NK-92 treated with Interleukin-12 subunit alpha and Interleukin-12 subunit beta, amount 100 ng/mL, for 24 hours (cell line): ENCODE data around the gene WDR70.
A peak's percentile ranks its signal among the peaks of the same experiment; 100 is the strongest.

ENCODE experiments used
- DNase-seq: peaks from one replicate; lab custom pipeline; 2025; lab: John Stamatoyannopoulos, UW

The WDR70 gene

DNA sequence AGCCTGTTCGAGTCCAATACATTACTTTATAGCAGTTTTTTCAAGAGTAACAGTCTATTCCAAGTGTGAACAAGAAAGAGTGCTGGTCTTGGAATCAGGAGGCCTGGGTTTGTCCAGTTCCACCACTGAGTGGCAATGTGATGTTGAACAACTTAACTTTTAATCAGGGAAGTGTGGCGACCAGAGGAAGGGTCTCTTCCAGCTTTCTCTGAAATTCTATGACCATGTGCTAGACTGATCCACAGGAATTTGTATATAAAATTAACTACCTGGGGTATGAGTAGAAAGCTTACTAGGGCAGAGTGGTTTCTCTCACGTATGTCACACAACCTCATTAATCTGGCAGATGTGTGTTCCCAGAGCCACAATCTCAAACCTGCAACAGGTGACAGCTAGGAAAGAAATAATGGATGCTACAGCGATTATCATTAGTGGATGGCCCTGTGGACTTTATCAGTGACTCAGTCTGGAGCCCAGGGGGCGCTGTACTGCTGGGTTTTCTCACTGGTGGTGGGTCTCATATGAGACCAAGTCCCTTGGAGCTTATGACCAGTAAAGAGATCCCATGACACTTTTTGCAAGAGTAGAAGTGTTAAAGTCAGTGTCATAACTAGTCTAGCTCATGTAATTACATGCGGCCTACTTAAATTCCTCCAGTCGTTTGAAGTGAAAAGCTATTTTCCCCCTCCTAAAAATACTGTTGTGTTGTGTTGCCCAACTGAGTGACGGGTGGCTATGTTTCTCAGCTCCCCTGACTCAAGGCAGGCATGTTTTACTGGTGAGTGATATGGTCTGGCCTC, 344.2 kb downstream of the WDR70 start:
- DNase-seq: peak; percentile 40

DNA sequence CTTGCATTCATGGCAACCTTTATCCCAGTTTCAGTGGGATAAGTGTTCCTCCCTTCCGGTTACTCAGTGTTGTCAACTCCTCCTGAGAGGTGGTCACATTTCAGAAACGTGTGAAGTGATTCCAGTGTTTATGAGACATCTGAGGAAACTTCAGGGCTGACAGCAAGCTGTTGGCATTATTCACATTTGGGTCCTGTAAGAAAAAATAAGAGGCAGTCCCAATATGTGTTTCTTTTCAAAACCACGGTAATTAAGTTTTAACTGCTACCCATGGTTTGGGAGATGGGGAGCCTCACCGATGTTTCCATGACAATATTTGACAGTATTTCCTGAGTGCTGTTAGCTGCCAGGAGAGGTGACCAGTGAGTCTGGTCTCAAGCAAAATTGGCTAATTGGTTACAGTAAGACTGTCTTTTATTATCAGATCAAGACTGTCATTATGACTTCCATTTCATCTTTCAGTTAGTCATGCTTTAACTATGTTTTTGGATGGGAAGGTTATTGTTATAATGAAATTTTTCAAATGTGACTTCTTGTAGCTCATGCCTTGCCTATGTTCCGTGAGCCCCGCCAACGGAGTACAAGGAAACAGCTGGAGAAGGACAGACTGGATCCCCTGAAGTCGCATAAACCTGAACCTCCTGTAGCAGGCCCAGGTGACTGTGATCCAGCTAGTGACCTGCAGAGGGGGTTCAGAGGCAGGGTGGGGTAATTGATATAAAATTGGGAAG, 345.4 kb downstream of the WDR70 start:
- DNase-seq: no peak

DNA sequence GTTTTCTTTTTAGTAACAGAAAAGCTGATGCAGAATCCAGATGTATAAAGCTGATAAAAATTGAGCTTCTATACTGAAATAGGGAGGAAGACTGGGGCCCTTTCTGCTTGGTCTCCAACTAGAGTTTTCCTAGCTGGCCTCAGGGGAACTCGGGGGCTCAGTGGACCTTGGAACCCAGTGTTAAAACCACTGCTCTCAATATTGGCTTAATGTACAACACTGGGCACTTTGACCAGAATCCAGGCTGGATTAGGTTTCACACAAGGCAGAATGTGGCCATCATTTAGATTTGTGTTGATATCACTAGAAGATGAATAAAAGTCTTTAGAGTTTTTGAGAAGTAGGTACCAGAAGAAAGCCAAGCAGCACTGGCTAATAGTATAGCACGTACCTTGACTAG, 346.1 kb downstream of the WDR70 start:
- no peak for DNase-seq

DNA sequence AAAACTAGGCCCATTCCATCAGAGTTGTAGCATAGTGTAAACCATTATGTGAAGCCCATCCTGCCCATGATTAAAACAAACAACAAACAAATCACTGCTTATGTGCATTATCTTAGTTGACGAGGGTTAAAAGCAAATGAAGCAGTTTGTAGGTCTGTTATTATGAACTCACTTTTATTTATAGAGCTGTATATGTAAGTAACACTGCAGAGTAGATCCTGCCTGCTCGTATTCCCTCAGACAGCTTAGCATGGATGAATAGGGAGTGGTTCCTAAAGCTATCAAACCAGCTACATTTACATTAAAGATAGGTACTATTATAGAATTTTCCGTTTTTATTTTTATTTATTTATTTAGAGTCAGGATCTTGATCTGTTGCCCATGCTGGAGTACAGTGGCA, 348.1 kb downstream of the WDR70 start:
- DNase-seq: no peak

DNA sequence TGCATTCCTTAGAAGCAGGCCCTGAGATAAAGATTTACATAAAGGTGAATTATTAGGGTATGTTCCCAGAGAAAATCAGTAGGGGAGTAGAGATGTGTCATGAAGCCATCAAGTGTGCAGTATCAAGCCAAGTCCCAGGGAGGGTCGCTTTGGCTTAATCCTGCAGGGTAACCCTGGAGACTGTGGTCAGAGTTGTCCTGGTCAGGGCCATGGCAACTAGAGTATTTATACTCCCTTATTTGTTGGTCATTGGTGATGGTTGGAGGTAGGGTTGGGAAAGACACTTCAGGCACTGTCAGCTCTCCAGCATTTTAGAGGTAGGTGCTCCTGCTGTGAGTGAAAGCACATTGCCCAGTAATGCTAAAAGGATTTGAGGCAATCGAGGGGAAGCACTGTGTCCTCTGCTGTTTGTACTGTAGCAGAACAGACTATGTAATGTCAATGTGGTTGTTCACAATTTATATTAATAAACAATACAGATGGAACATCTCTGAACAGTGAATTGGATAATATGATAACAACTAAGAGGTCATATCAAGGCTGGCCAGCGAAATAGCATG, 351.9 kb downstream of the WDR70 start:
- DNase-seq: no peak

DNA sequence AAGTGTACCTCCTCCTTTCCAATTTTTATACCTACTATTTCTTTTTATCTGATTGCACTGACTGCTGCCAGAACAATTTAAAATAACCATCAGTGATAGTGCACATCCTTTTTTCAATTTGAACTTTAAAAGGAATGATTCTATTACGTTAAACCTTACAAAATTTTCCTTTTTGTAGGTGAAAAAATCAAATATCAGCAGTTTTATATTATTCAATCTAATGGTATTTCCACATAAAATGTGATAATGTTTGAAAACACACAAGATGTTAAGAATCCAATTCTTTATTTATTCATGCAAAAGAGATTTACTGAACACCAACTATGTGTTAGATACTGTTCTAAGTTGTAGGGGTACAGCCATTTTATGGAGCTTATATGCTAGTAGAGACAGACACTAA, 355.0 kb downstream of the WDR70 start:
- no peak for DNase-seq

DNA sequence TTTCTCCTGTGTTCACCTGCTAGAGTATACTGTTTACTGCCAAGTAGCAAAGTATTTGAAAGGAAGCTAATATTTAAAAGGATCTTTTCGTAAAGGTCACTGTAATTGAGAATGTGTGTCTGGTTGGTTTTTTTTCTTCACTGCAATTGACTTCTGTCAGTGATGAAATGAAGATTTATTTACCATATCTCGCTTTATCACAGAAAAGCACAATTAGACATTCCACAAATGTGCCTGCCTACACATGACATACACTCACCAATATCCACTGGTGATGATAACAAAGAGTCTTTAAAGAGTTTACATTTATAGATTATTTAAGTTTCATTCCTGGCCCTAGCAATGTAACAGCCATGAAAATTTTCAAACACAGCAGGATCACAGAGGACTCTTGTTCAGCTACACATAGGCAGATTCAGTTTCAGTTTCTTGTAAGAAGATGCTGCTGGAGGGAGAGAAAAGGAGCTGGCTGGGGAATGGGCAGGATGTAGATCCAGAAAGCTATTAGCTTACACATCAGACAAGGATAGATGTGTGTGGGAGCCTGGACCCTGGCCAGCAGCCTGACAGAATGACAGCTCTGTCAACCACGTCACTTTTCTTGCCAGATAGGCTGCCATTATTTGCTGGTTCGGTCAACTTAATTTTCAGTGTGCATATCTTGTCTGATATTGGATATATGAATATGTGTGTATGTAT, 356.7 kb downstream of the WDR70 start:
- no peak for DNase-seq

DNA sequence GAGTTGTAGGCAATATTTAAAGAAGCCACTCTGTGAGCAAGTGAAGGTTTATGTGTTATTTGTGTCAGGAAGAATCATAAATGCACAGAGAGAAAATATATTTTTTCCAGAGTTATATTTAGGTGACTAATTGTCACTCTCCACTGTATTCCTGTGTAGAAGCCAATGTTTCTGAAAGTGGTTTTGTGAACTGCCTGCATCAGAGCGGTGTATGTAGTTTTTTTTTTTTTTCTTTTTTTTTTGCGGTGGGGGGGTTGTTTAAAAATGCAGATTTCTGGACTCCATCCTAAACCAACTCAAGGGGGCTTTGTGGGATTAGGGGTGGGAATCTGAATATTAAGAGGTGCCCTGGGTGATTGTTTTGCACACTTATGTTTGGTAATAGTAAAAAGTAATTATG, 357.3 kb downstream of the WDR70 start:
- DNase-seq: no peak

DNA sequence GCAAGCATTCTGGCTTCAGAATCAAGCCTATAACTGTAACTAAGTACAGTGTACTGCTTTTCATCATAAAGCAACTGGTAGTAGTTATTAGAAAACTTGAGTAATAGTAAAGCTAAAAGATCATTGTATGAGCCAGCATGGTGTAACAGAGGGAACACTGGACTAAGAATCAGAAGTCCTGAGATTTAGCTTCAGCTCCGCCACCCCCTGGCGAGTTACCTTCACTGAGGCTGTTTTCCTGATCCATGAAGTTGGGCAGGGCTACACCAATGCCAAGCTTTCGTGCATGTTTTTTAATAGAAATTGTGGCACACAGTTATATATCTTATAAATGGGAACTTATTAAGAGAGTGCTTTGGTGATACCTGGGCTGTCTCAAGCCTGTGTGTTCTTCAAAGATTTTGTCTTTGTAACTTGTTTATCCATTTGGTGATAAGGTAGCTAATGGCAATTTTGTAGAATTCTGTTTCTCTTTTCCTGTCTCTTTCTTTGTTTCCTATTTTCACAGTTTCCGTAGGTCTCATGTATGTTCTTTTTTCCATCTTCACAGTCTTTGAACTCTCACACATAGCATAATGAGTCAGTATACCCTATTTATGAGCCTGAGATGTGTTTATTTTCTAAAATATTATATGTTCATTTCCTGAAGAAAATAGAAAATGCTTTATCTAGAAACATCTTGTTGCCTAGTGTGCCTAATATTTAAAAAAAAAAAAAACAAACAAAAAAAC, 358.4 kb downstream of the WDR70 start:
- no peak for DNase-seq

DNA sequence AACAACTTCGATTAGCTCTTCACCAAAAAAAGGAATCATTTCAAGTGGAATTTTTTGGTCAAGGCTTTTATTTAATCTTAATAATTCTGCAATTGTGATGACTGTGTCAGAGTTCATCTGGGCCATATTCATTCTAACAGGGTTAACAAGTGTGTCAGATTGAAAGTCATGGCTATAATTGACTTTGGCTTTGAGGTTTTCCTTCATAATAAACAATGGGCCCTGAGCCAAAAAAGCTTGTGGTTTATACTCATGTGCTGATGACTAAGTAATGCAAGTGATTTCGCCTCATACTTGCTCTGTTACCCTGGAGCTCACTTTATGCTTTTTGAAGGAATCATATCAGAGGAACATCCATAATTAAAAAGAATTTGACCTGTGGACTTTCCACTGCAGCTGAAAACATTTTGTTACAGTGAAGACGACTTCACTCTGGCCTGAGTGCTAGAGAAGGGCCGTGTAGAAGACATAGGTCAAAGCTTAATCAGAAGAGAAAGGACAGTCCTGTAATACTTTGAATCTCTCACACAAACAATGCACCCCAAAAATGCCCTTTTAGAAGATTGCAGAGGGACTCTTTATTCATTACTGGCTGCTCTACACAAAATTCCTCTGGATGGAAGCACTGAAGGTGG, 359.1 kb downstream of the WDR70 start:
- DNase-seq: no peak

DNA sequence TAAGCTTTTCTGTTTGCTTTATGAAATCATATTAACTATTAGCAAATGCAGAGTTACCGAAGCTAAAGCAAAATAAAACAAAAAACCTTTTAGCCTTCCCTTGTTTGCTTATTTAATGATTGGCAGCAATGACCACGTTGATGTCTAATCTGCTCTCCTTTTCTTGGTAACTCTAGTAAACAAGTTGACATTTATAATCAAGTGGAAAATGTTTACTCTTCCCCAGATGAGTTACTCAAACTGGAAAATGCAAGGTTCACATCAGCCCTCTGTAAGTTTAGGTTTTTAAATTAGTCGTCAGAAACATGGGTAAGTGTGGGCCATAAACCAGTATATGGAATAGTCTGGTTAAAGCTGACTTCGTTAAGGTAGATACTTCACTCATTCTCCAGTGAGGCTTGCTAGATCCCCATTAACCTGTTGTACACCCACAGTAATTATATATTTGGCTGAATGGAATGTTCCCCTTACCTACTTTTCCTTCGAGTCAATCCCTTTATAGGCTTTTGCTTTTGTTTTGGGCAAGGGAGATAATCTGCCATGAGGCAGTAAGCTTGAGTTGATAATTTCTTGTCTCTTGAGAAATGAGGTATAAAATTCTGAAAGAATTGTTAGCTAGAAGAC, 359.9 kb downstream of the WDR70 start:
- DNase-seq: no peak

DNA sequence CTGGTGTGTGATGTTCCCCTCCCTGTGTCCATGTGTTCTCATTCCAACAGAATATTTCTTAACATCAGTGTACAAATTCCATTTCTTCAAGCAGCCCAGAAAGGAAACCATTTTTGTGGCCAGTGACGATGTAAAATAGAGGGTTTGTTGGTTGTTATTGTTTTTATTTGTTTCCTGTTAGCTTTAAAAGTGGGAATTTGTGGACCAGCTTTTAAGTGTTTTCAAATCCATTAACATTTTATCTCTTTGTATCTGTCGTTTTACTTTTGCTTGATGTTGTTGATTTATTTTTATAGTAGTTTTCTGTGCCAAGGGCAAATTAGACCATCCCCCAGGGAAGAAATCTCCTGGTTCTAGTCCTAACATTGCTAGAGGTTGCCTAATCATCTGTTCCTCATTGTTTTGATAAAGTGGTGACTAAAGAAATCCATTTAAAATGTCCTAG, 360.7 kb downstream of the WDR70 start:
- no peak for DNase-seq

DNA sequence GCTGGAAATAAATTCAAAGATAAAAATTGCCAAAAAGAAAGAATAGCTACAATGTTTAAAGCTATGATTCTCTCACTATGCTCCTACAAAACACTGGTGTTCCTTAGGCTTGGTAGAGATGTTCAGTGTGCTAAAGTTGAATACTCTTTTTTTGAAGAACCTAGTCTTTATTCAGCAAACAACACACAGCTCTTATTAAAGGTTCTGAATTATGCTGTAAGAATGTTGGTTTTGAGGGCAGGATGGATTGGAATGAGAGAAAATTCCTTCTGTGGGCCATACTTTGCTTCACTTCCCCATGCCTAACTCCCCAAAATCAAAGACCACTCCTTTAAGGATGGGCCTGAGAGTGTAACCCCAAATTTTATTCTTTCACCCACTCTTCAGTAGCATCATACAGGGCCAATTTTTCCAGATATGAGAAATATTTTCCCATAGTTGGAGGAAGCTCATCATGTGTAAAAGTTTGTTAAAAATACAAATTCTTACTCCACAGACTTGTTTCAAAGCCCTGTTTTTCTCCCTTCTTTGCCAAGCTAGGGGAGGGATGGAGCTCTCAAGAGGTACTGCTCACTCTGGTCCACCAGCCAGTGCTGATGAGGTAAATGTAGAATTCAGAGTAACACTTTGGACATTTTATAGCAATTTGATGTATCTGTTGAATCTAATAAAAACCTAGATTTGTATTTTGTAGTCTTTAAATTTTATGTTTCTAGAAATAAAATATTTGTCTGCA, 361.4 kb downstream of the WDR70 start:
- no peak for DNase-seq

DNA sequence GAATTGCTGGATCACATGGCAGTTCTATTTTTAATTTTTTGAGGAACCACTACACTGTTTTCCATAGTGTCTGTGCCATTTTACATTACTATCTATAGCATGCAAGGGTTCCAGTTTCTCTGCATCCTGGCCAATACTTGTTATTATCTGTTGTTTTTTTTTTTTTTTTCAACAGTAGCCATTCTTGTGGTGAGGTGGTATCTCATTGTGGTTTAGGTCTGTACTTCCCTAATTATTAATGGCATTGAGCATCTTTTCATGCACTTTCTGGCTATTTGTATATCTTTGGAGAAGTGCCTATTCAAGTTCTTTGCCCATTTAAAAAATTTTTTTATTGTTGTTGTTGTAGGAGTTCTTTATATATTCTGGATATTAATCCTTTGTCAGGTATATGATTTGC, 363.0 kb downstream of the WDR70 start:
- DNase-seq: no peak

DNA sequence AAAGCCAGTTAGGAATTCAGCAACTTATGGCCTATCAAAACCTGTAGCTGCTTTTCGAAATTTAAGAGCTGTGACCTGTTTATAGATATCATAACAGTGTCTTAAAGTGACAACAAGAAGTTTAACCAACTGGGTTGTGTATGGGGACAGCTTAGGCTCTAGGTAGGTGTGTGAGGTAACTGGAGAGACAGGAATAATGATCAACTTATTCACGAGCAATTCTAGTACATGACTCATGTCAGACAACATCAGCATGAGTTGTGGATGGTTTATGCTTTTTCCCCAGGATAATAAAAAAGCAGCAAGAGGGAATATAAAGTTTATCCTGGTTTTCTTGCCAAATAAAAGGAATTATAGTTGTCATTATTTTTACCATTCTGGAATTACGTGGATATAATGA, 372.1 kb downstream of the WDR70 start:
- DNase-seq: no peak

DNA sequence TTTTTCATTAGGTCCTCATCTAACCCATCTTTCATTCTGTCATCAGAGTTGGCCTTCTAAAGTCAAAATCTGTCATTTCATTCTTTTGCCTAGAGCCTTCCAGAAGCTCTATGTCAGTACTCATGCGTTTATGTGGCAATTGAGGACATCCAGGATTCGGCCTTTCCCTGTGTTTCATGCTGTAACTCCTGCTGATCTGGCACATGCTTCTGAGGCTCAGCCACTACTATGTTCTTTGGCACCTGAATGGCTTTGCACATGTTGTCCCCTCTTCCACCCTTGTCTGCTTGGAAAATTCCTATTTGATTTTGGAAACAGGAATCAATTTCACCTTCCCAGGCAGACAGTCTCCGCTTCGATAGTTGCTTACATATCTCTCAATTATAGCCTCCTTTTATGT, 375.9 kb downstream of the WDR70 start:
- no peak for DNase-seq

DNA sequence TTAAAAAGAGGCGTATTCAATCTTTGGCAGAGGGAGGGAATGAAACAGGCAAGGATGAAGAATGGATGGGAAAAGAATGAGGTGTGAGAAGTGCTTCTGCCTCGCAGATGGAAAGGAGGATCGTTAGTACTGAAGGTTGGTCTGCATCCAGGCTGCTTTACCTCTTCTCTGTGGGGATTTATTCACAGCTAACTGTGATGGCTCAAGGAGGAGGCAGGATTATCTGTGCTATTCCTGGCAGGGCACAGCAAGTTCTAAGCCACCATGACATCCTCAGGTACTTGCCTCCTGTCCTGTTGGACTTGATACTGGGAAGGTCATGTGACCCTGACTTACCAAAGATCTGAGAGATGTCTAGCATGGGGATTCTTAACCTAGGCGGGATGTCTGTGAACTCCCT, 376.5 kb downstream of the WDR70 start:
- DNase-seq: no peak

DNA sequence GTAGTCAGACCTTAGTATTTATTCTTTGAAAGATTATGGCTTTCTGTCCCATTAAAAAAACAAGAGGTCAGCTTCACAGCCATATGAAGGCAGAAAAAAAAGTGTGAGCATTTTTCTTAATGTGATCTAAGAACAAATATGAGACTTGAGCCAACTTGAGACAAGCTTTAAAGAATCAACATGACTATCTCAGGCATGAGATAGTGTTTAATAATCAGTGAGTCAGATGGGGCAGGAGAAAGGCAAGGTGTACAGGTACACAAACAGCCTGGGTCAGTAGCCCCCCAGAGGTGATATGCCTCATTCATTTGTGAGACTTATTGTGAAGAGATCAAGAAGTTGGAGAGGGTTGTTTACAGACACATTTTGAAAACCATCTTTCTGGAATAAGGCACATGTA, 377.1 kb downstream of the WDR70 start:
- no peak for DNase-seq

DNA sequence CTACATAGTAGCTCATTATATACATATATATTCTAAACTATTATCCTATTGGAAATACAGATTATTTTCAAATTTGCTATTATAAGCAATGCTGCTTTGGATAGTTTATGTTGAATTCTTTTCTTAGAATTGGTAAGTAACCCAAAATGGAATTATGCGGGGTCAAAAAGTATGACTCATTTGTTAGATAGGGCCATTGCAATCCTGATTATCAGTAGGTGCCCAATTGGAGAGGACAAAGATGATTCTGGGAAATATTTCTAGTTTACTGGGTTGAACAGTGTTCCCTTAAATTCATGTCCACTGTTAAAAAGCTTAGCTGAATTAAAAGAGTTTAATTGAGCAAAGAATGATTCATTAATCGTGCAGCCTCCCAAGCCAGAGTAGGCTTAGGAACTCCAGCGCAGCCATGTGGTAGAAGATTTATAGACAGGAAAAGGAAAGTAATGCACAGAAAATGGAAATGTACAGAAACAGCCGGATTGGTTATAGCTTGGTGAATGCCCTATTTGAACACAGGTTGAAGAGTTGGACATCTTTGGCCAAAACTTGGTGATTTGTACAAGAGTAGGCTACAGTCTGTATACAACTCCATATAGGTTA, 379.0 kb downstream of the WDR70 start:
- no peak for DNase-seq

DNA sequence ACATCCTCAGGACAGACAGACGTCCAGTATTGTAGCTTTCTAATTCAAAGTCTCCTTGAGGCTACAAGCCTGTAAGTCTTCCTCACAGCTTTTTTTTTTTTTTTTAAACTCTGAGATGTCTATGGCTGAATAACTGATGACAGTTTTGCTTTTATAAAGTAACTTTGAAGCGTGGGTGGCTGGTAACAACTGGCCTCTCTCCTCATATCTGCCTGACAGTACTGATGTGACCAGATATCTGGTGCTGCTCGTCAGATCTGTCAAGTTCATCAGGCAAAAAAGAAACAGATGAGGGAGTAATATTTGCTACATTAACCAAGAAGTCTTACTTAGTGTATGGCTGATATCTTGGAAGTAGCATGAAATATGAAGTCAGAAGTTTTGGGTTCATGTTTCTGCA, 388.1 kb downstream of the WDR70 start:
- DNase-seq: no peak
